WTC11 (cell line): Measurements from ENCODE around the gene LY6G6F. TPM values are rescaled to one million over a fixed set of nuclear protein-coding genes. Genes with fewer than 3 reads are reported as not detected.

Experiments used
- ATAC-seq: fragments of 200-7000 bp; cut with Tn5 transposase; 2 replicates; pipeline ENCODE4 v1.10.0; 2021; ENCODE audit warnings: mild to moderate bottlenecking, moderate library complexity
- CTCF ChIA-PET: fragments of 300-600 bp; sonication (Branson Sonifier 250); formaldehyde crosslinking; loops from one replicate; lab custom pipeline; 2021; ENCODE audit warnings: antibody characterized with exemption; lab: Charles Lee
- POLR2A ChIA-PET: fragments of 350-600 bp; sonication (Branson Sonifier 250); formaldehyde crosslinking; loops from one replicate; lab custom pipeline; 2021; ENCODE audit warnings: antibody characterized with exemption; lab: Charles Lee
- DNase-seq: peaks from one replicate; pipeline ENCODE4 v3.0.0; 2021; ENCODE audit warnings: low spot score
- H3K27ac Mint-ChIP-seq: 2 replicates; pipeline ENCODE4 v1.8.0; 2021; ENCODE audit warnings: mixed read lengths
- H3K27me3 Mint-ChIP-seq: 2 replicates; pipeline ENCODE4 v1.8.0; 2021; ENCODE audit warnings: low read depth, mild to moderate bottlenecking, moderate library complexity, mixed read lengths
- H3K36me3 Mint-ChIP-seq: 2 replicates; pipeline ENCODE4 v1.8.0; 2021; ENCODE audit warnings: mixed read lengths
- H3K4me1 Mint-ChIP-seq: 2 replicates; pipeline ENCODE4 v1.8.0; 2022; ENCODE audit warnings: mixed read lengths
- H3K4me3 Mint-ChIP-seq: 2 replicates; pipeline ENCODE4 v1.8.0; 2021; ENCODE audit warnings: mild to moderate bottlenecking, moderate library complexity, mixed read lengths
- H3K9me3 Mint-ChIP-seq: 2 replicates; pipeline ENCODE4 v1.8.0; 2021; ENCODE audit warnings: mixed read lengths
- AFF4 ChIP-seq: sonication (generic); formaldehyde crosslinking; IDR thresholded peaks from 2 replicates; pipeline ENCODE4 v1.8.1; 2023; ENCODE audit warnings: mild to moderate bottlenecking, missing genetic modification reagents, borderline replicate concordance
- E2F1 ChIP-seq: sonication (generic); formaldehyde crosslinking; IDR thresholded peaks from 2 replicates; pipeline ENCODE4 v1.8.0; 2022; ENCODE audit warnings: mild to moderate bottlenecking, missing genetic modification reagents
- ELF4 ChIP-seq: sonication (generic); formaldehyde crosslinking; IDR thresholded peaks from 2 replicates; pipeline ENCODE4 v1.8.1; 2022; ENCODE audit warnings: low read depth, mild to moderate bottlenecking, moderate library complexity, missing genetic modification reagents
- ETV6 ChIP-seq: sonication (generic); formaldehyde crosslinking; IDR thresholded peaks from 2 replicates; pipeline ENCODE4 v1.8.1; 2022; ENCODE audit warnings: mild to moderate bottlenecking, missing genetic modification reagents
- FOXP1 ChIP-seq: sonication (generic); formaldehyde crosslinking; IDR thresholded peaks from 2 replicates; pipeline ENCODE4 v1.8.0; 2022; ENCODE audit warnings: missing genetic modification reagents, mild to moderate bottlenecking, moderate library complexity, borderline replicate concordance
- HMGA2 ChIP-seq: fragments of 250-450 bp; sonication (Bioruptor Pico); IDR thresholded peaks from 2 replicates; pipeline ENCODE4 v1.4.0; 2021; ENCODE audit warnings: mild to moderate bottlenecking, moderate library complexity
- MLX ChIP-seq: sonication (generic); formaldehyde crosslinking; IDR thresholded peaks from 2 replicates; pipeline ENCODE4 v1.8.1; 2023; ENCODE audit warnings: mild to moderate bottlenecking, missing genetic modification reagents, moderate library complexity
- NFATC4 ChIP-seq: fragments of 250-450 bp; sonication (Bioruptor Pico); IDR thresholded peaks from 2 replicates; pipeline ENCODE4 v1.9.0; 2021; ENCODE audit warnings: mild to moderate bottlenecking
- NR1H2 ChIP-seq: sonication (generic); formaldehyde crosslinking; IDR thresholded peaks from 2 replicates; pipeline ENCODE4 v1.9.0; 2021; ENCODE audit warnings: mild to moderate bottlenecking, moderate library complexity, missing genetic modification reagents
- NR2C2 ChIP-seq: sonication (generic); formaldehyde crosslinking; IDR thresholded peaks from 2 replicates; pipeline ENCODE4 v1.8.0; 2022; ENCODE audit warnings: mild to moderate bottlenecking, missing genetic modification reagents
- NR3C1 ChIP-seq: sonication (generic); formaldehyde crosslinking; conservative IDR thresholded peaks from 2 replicates; pipeline ENCODE4 v1.8.1; 2023; ENCODE audit warnings: low read depth, mild to moderate bottlenecking, missing genetic modification reagents
- OVOL2 ChIP-seq: fragments of 250-450 bp; sonication (Bioruptor Pico); IDR thresholded peaks from 2 replicates; pipeline ENCODE4 v1.9.0; 2021; ENCODE audit warnings: mild to moderate bottlenecking, borderline replicate concordance
- RELA ChIP-seq: sonication (generic); formaldehyde crosslinking; IDR thresholded peaks from 2 replicates; pipeline ENCODE4 v1.8.1; 2022; ENCODE audit warnings: missing genetic modification reagents, mild to moderate bottlenecking, borderline replicate concordance
- SMAD4 ChIP-seq: sonication (generic); formaldehyde crosslinking; IDR thresholded peaks from 2 replicates; pipeline ENCODE4 v1.8.0; 2022; ENCODE audit warnings: mild to moderate bottlenecking, missing genetic modification reagents
- TCF7 ChIP-seq: sonication (generic); formaldehyde crosslinking; IDR thresholded peaks from 2 replicates; pipeline ENCODE4 v1.8.0; 2022; ENCODE audit warnings: mild to moderate bottlenecking, low read depth, missing genetic modification reagents, moderate library complexity
- TEAD4 ChIP-seq: sonication (generic); formaldehyde crosslinking; IDR thresholded peaks from 2 replicates; pipeline ENCODE4 v1.8.0; 2022; ENCODE audit warnings: mild to moderate bottlenecking, missing genetic modification reagents
- TP53 ChIP-seq: sonication (generic); formaldehyde crosslinking; IDR thresholded peaks from 2 replicates; pipeline ENCODE4 v1.8.1; 2023; ENCODE audit warnings: mild to moderate bottlenecking, missing genetic modification reagents
- ZNF121 ChIP-seq: sonication (generic); formaldehyde crosslinking; IDR thresholded peaks from 2 replicates; pipeline ENCODE4 v1.8.0; 2023; ENCODE audit warnings: missing genetic modification reagents
- ZNF425 ChIP-seq: fragments of 250-450 bp; sonication (Bioruptor Pico); conservative IDR thresholded peaks from 2 replicates; pipeline ENCODE4 v1.9.0; 2021; ENCODE audit warnings: mild to moderate bottlenecking
- total RNA-seq: library from RNA; stranded (reverse); gene quantifications from 3 replicates; pipeline ENCODE4 v1.2.3, GENCODE V29; 2021
- TF ChIP-seq, protein P1 (sequence below): fragments of 200-600 bp; IDR thresholded peaks from 2 replicates; pipeline ENCODE4 v1.8.0; 2022; ENCODE audit warnings: antibody characterized with exemption
- TF ChIP-seq, protein P2 (sequence below): sonication (generic); formaldehyde crosslinking; IDR thresholded peaks from 2 replicates; pipeline ENCODE4 v1.8.1; 2023; ENCODE audit warnings: mild to moderate bottlenecking, missing genetic modification reagents, moderate library complexity
- TF ChIP-seq, protein P3 (sequence below): sonication (generic); formaldehyde crosslinking; IDR thresholded peaks from 2 replicates; pipeline ENCODE4 v1.8.1; 2023; ENCODE audit warnings: mild to moderate bottlenecking, moderate library complexity, missing genetic modification reagents

LY6G6F gene
- total RNA-seq, 1 experiment from 2014 or later = not detected

DNA sequence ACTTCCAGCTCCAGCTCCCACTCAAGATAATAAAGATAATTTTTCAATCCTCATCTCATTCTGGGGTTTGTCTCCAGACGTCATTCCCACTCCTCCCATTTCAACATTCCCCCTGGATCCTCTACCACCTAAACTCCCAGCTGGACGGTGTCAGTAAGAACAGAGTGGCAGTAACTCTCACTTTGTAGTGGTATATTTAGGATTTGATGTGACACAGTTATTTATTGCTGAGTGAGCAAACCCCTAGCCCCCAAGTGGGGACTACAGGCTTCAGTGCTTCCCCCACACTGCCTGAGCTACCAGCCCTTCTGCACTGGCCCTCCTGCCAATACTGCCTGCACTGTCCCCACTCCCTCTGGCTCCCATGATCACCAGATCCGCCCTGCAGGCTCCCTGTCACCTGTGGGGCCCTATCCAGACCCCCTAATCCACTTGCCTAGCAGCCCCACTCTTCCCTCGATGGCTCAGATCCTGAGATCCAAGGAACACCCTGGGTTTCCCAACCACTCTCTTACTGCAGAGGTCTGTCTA, 48.4 kb upstream of the LY6G6F start:
- no peak for TF ChIP-seq NFATC4 (CRISPR knock-in tag)
- no peak for TF ChIP-seq NR3C1 (CRISPR knock-in tag)
- no peak for TF ChIP-seq HMGA2 (CRISPR knock-in tag)
- TF ChIP-seq FOXP1 (CRISPR knock-in tag) = no peak
- TF ChIP-seq, protein P1, sequence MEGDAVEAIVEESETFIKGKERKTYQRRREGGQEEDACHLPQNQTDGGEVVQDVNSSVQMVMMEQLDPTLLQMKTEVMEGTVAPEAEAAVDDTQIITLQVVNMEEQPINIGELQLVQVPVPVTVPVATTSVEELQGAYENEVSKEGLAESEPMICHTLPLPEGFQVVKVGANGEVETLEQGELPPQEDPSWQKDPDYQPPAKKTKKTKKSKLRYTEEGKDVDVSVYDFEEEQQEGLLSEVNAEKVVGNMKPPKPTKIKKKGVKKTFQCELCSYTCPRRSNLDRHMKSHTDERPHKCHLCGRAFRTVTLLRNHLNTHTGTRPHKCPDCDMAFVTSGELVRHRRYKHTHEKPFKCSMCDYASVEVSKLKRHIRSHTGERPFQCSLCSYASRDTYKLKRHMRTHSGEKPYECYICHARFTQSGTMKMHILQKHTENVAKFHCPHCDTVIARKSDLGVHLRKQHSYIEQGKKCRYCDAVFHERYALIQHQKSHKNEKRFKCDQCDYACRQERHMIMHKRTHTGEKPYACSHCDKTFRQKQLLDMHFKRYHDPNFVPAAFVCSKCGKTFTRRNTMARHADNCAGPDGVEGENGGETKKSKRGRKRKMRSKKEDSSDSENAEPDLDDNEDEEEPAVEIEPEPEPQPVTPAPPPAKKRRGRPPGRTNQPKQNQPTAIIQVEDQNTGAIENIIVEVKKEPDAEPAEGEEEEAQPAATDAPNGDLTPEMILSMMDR = no peak
- TF ChIP-seq NR1H2 (CRISPR knock-in tag) = no peak
- TF ChIP-seq, protein P2, sequence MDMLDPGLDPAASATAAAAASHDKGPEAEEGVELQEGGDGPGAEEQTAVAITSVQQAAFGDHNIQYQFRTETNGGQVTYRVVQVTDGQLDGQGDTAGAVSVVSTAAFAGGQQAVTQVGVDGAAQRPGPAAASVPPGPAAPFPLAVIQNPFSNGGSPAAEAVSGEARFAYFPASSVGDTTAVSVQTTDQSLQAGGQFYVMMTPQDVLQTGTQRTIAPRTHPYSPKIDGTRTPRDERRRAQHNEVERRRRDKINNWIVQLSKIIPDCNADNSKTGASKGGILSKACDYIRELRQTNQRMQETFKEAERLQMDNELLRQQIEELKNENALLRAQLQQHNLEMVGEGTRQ (CRISPR knock-in tag) = no peak
- TF ChIP-seq, all 79 proteins: peak for 0
- no peak for DNase-seq
- Mint-ChIP-seq H3K27ac (no peak overlapping the region; the same call in 1 of the 2 replicates), H3K27me3 (no peaks in the 10 kb centered on the region), H3K36me3 (peaks cover 15% of the 10 kb centered on the region), H3K4me1 (peaks cover 21% of the 10 kb centered on the region), H3K9me3 (no peaks in the 10 kb centered on the region), H3K4me3 (no peak overlapping the region; the same call in 1 of the 2 replicates)
- POLR2A ChIA-PET = no interaction called here
- CTCF ChIA-PET = interaction anchor here (1.1 kb wide), 1 partner anchor 112 kb away, joined by 3 read pairs; the partner anchor contains the start of gene ATP6V1G2
- no peak for ATAC-seq

DNA sequence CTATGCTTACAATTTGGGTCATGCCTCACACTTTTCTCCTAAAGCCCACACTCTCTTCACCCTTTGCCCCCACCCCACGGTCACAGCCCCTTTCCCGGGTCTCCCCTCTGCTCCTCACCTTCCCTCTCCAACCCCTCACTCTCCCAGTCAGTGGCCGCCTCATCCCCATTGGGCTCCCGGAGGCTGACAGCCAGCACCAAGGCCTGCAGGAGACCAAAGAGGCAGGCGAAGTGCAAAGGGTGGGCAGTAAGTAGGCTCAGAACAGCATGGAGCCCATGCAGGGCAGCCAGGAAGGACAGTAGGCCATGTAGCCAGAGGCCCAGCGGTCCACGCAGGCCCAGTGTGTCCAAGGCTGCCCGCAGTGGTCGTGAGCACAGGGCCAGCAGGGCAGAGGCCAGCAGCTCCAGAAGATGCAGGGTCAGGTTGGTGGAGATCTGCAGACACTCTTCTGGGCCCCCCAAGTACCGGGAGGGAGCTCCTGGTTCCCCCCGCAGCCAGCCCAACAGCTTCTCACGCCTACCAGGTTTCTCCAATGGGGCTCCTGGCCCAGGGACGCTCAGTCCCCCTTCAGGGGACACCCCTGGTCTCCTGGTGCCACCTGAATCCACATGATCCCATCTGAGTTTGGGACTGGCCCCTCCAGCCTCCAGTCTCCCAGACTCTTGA, 47.5 kb upstream of the LY6G6F start:
- no peaks in the 10 kb centered on the region for H3K27me3 Mint-ChIP-seq
- no peak for DNase-seq
- H3K4me3 Mint-ChIP-seq = peak overlapping the region; percentile 89
- H3K27ac Mint-ChIP-seq = peak overlapping the region; percentile 83; the same call in 1 of the 2 replicates
- peaks cover 24% of the 10 kb centered on the region for H3K36me3 Mint-ChIP-seq
- CTCF ChIA-PET = interaction anchor here (1.0 to 1.1 kb wide), 2 partner anchors 108 to 113 kb away, joined by 3 read pairs; partner anchors contain the start of gene ATP6V1G2
- POLR2A ChIA-PET = no interaction called here
- TF ChIP-seq SMAD4 (no peak), ELF4 (CRISPR knock-in tag) (no peak), E2F1 (CRISPR knock-in tag) (no peak), NR2C2 (CRISPR knock-in tag) (no peak), ETV6 (CRISPR knock-in tag) (no peak), TCF7 (CRISPR knock-in tag) (no peak), TEAD4 (CRISPR knock-in tag) (no peak), AFF4 (no peak), ZNF121 (CRISPR knock-in tag) (no peak), RELA (CRISPR knock-in tag) (no peak), TP53 (CRISPR knock-in tag) (no peak), MLX (CRISPR knock-in tag) (no peak), OVOL2 (no peak), ZNF425 (no peak)
- TF ChIP-seq, protein P3, sequence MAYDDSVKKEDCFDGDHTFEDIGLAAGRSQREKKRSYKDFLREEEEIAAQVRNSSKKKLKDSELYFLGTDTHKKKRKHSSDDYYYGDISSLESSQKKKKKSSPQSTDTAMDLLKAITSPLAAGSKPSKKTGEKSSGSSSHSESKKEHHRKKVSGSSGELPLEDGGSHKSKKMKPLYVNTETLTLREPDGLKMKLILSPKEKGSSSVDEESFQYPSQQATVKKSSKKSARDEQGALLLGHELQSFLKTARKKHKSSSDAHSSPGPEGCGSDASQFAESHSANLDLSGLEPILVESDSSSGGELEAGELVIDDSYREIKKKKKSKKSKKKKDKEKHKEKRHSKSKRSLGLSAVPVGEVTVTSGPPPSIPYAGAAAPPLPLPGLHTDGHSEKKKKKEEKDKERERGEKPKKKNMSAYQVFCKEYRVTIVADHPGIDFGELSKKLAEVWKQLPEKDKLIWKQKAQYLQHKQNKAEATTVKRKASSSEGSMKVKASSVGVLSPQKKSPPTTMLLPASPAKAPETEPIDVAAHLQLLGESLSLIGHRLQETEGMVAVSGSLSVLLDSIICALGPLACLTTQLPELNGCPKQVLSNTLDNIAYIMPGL (CRISPR knock-in tag) = no peak
- TF ChIP-seq, all 79 proteins: peak for 0
- no peak for ATAC-seq
- peaks cover 30% of the 10 kb centered on the region for H3K4me1 Mint-ChIP-seq
- no peaks in the 10 kb centered on the region for H3K9me3 Mint-ChIP-seq
